ENCODE data around the gene OR6B3.

The OR6B3 gene

DNA sequence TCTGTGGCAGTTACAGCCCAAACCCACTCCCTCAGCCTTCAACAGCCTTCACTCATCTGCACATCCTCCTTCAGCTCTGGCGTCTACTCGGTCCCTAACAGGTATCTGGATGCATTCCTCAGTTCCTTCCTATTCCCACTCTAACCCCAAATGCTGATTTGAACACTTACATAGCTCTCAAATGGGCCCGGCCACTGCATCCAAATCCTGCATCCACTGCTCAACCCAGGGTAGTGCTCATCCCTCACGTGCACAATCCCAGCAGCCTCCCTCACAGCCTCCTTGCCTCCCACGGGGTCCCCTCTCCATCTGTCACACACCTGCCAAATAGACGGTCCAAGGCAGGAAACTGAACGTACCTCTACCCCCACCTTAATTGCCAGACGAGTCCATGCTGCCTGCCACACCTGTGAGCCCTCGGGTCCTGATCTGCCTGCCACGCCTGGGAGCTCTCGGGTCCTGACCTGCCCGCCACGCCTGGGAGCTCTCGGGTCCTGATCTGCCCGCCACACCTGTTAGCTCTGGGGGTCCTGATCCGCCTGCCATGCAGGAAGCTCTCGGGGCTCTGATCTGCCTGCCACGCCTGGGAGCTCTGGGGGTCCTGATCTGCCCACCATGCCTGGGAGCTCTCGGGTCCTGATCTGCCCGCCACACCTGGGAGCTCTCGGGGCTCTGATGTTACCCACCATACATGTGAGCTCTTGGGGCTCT lies 9.9 kb downstream of the OR6B3 start:
- no peak for DNase-seq

DNA sequence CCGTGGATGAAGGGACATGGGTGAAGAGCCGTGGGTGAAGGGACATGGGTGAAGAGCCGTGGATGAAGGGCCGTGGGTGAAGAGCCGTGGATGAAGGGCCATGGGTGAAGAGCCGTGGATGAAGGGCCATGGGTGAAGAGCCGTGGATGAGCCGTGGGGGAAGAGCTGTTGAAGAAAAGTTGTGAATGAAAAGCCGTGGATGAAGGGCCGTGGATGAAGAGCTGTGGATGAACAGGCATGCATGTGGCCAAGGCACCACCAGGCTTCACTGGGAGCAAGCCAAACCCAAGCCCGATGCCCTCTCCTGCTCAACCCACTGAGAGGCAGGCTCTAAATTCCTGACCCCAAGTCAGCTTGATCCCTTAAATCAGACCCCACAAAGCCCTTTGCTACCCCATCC lies 10.6 kb downstream of the OR6B3 start:
- DNase-seq, result no peak

DNA sequence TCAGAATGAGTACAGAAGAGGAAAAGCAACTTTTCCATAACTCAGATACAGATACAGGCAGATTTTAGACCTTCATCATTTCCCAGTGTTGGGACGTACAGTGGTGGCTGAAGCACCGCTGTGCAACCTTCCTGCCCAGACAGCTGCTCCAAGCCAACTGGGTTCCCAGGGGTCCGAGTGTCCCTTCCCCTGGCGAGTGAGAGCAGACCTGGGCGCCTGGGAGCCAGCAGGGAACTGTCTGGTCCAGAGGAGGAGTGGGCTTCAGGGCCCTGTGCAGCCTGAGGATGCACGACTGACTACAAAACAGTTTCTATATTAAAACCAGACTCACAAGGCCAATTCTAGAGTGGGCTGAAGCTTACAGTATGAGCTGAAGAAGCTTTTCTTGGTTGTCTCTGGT lies 12.0 kb downstream of the OR6B3 start:
- no peak for DNase-seq

DNA sequence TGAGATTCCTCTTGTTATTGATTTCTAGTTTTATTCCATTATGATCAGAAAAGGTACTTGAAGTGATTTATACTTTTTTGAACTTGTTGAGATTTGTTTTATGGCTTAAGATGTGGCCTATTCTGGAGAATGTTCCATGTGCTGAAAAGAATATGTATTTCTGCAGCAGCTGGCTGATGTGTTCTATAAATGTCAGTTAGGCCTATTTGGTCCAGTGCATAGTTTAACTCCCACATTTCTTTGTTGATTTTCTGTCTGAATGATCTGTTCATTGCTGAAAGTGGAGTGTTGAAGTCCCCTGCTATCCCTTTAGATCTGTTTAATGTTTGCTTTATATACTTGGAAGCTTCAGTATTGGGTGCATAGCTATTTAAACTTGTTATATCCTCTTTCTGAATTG lies 16.0 kb downstream of the OR6B3 start:
- no peak for DNase-seq

DNA sequence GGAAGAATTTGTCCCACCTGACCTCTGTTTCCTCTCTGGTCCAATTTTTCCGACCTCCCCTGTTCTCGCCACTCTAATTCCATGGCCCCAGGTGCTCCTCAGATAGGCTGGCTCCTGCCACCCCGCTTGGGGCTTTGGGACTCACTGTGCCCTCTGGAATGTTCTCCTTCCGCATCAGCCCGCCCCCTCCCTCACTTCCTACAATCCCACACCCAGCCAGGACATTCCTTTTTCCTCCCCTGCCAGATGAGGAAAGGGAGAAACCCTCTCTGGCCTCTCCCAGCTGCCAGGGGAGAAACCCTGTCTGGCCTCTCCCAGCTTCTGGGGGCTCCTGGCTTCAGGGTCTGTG lies 20.0 kb downstream of the OR6B3 start:
- no peak for DNase-seq

DNA sequence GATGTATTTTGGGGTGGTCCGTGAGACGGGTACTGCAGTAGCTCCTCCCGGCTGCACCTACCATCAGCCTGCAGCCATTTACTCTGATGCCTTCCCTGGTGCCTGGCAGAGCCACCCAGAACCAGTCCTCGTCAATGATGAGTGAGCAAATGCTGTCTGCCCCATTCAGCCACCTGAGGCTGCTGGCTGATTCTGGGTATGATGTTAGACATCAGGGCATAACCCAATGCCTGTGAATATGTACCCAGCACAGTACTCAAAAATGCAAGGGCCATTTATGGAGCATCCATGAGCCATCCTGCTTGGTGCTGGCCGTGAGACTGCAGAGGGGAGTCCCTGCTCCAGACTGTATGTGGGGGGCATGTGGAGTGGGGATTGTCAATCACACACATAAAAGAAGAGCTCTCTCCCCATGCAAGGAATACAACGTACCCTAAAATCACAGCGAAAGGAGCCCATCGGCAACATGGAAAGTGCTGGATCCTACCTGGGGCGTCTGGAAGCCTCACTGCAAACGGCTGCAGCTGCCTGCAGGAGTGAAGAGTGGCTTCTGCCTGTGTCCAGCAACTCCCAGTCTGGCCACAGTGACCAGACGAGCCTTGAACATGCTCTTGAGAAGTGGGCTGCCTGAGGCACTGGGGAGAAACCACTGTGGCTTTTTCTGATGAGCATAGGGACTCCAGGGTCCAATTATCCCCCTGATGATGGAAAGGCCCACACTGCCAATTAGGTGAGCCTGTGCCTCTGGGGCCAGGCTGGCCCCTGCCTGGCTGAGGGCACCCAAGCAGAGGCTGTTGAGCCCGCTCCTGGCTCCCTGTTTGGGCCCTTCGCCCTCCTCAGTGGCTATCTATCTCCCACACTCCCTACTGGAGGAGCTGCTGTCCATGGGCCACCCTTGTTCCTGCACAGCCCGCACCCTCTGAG lies 20.7 kb downstream of the OR6B3 start:
- no peak for DNase-seq

DNA sequence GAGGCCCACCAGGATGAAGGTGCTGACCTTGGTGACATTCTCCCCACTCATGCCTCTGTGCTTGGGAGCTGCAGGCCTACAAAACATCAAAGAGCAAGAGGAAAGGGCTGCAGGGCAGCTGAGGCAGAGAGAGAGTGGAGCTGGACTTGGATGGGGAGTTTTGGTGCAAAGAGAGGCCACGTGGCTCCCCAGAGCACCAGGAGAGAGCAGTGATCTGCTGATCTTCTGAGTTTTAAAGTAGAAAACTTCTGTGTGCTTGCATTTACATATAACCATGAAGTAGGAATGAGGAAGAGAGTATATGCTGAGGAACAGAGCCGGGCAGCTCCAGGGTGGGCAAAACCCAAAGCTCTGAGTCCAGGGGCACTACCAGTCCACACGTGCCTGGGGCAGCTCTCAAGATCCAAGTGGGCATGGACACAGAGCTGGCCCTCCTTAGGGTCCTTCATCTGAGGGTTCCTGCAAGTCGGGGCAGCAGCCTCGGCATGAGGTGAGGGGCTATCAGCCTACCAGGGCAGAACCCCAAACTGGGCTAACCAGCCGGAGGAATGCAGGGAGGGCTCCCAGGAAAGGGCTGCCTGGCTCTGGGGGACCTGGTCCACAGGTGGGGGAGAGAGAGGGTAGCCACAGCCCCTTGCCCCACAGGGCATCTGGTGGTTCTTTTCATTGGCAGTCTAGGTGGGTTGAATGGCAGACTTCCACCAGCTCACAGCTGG lies 22.8 kb downstream of the OR6B3 start, which contains the start of gene OR6B2:
OR6B2 (minus strand) TSS at position 51 of the 716 bp plus-strand sequence; CDS start at position 51, 0 bp downstream.
- no peak for DNase-seq

DNA sequence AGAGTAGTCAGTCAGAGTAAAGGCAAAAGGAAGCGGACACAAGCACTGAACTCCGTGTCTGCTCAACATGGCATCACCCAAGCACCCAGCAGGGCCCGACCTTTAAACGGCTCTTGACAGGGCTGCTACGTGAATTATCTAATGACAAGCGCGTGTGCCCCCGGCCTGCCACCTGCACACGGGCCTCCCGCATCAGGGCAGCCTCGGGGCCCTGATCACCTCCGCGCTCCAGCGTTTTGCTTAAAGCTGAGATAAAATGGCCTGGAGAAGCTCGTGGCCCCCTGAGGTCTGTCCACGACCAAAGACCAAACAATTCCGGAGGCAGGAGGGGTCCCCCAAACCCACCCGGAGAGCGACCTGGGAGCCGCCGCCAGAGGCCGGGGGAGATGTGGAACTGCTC lies 28.6 kb downstream of the OR6B3 start:
- no peak for DNase-seq

DNA sequence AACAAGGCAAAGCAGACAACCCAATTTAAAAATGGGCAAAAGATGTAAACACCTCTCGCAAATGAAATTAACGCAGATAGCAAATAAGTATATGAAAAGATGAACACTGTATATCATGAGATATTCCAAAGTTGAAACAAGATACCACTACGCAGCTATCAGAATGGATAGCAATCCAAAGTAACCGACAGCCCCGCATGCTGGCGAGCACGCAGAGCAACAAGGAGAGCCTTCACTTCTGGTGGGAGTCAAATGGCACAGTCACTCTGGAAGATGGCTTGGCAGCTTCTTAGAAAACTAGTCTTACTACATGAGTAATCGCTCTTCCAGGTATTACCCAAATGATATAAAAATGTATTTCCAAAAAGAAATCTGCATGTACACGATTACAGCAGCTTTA lies 29.5 kb downstream of the OR6B3 start:
- no peak for DNase-seq

DNA sequence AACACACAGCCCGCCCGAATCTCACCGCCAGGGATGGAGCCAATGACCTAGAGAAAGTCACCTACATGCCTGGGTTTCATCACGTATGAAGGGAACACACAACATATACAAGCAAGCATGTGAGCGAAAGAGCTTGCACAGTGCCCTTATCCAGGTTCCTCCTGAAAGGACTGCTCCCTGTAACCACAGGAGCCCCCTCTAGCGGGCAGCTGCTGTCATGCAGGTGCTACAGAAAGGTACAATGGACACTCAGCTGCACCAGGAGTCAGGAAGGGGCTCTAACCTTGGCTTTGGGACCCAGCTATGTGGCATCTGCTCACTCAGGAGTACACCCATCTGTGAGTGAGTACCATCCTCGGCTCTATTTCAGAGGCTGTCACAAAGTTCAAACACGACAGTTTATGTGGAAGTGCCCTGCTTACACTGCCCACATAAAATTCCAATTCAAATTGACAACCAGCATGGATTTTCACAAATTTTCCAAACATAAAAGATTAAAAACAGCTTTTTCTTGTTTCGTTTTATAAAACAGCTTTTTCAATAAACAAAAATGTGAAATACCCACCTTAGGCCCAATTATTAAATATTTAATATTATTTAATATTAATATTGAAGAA lies 31.7 kb downstream of the OR6B3 start:
- peak; percentile 88 for DNase-seq

DNA sequence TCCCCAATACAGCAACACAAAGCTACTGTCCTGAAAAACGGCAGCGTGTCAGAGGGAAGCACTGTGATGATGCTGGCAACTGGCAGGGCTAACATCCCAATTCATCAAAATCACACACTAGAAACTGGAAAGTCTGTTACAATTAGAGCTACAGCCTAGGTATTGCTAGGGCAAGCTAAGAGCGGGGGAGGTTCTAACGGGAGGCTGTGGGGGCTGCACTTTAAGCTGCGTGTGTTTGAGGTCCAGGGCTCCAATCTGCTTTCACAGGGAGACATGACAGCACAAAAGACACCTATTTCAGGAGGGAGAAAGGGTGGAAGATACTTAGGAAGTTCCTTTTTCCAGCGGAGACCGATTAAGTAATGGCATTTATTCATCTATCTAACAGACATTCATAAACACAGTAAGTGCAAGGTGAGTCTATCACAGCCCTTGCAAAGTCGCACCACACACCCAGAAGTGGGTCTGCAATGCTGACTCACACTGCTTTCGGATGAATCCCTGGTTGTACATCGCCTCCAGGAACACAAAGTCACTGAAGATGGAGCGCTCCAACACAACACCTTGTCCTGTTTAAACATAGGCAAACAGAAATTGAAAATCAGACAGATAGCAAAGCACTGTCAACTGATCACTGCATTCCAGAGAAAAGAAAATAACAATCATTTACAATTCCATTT lies 35.1 kb downstream of the OR6B3 start:
- DNase-seq, result no peak

DNA sequence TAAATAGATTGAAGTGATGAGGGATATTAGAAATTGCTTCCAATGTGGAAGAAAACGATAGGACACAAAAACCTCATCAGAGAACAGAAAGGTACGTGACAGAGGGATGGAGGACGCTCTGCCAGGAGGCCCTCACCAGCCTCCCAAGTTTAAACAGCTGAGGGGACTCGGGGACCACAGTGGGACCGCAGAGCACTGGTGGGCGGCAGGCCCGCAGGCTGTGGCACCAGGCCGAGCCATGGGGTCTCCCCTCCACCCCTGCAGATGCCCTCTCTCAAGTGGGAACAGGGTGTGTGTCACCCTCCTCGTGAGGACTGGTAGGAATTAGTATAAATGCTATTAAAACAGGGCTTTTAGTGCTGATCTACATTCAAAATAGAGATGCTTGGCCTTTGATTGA lies 39.0 kb downstream of the OR6B3 start:
- DNase-seq, result no peak

DNA sequence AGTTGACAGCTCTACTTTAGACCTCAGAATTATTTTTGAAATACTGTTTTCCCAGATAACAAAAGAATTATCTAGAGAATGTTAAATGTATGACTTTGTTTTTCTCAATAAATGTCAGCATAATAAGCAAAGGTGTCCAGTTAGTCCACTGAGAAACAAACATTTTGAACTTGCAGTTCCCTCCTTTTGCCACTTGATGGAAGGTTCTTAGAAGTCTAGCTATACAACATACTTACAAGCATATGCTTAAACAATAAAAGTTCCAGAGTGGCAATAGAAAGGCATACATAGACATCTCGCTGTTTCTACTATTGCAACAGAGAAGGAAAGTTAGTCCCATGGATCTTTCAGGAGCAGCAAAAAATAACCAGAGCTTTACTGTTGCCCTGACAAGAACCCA lies 40.0 kb downstream of the OR6B3 start:
- DNase-seq, result no peak

DNA sequence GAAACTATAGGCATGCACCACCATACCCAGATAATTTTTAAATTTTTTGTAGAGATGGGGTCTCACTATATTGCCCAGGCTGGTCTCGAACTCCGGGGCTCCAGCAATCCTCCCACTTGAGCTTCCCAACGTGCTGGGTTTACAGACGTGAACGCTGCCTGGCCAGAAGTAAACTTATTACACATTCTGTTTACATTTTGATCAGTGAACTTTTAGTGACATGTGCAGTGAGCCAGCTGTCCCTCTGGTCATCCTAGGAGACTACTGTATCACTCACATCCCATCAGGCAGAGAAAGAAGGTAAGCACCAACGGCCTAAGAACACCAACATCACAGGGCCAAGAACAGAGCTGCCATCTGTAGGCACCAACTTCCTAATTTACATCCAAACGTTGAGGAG lies 50.3 kb downstream of the OR6B3 start:
- DNase-seq, result no peak

DNA sequence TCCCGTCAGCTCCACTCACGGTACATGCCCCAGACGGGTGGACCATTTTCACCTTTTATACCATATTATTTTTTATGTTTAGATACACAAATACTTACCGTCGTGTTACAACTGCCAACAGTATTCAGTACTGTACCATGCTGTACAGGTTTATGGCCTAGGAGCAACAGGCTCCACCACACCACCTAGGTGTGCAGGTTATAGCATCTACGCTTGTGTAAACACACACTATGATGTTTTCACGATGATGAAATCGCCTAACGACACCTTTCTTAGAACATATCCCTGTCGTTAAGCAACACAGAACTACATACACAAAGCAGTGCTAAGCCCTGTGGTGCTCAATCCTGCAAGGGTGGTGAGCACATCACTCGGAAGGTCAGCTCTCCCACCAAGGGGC lies 52.6 kb downstream of the OR6B3 start:
- no peak for DNase-seq

DNA sequence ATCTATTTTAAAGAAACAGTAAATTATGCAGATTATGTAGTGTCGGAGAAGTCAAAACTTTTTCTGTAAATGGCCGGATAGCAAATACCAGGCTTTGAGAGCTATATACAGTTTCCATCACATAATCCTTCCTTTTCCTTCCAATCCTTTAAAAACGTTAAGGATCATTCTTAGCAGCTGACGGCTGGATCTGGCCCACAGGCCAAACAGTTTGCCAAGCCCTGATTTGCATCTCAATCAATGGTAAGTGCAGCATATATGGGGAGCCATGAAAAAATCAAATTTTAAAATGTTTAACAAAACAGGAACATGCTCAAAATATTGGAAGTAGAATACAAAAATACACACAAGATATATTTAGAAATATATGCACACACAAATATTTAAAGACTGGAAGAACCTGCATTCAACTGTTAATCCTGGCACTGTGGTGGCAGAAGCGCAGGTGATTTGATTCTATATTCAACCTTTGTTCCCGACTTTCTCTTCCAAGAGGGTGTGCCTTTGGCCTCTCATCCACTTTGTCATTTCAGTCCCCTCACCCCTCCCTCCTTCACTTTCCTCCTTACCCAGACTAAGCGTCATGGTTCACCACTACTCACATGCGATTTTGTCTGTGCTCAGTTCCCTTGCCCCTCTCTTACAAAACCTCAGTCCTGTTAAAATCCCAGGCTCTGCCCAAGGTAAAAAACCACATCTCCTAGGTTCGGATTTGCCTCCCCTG lies 55.5 kb downstream of the OR6B3 start:
- no peak for DNase-seq
